ENCODE results near the gene SSTR5. TPM values are rescaled to one million over a fixed set of nuclear protein-coding genes. Genes with fewer than 3 reads are reported as not detected.

Gene SSTR5
- total and polyA plus RNA-seq, 2 donors (not counting 1 experiment from before 2014, with no cell fraction given): not detected

DNA sequence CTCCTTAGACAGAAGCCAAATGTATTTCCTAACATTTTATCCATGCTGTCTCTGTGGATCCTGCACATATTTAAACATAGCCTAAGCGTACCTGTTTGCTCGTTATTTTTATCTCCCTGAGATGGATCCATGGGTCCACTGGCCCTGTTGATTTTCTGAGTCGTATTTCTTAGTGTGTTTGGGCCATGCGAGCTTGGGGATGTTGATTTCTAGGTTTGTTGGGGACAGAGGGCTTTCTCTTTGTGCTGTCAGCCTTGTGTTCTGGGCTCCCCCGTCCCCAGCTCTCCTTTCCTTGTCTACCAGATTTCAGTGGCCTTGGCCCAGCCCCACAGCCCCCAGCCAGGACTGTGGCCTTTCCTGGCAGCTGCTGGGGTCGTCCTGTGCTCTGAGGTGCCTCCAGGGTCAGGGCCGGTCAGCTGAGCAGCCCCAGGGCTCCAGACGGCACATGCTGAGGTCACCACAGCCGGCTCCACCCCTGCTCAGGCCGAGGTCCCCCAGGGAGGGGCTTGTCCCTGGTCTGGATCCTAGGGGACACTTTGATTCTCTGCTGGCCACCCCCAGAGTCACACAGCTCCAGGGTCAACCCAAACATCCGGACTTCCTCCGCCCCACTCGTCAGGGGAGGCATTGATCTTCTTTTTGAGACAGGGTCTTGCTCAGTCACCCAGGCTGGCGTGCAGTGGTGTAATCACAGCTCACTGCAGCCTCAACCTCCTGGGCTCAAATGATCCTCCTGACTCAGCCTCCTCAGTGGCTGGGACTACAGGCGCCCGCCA lies 4.4 kb downstream of the SSTR5 start:
- DNase-seq: no peak
- no peak overlapping the region for H3K4me3 Mint-ChIP-seq
- Histone ChIP-seq H3K27ac (ENCODE audit: low read length in 2 of 2) (no peak overlapping the region), H2AFZ (ENCODE audit: insufficient read depth, low read depth, low read length, poor library complexity, severe bottlenecking) (no peak overlapping the region), H3K4me2 (replicated peaks; ENCODE audit: low read depth, low read length, poor library complexity, severe bottlenecking) (no peak overlapping the region), H3K9ac (ENCODE audit: low read length) (no peak overlapping the region), H3K9me3 (ENCODE audit: control extremely low read depth in 1 of 3, control insufficient read depth in 2 of 3, insufficient read depth in 1 of 3, low read length in 2 of 3) (peaks cover 0 to 2% (median 0%) of the 10 kb centered on the region in 3 donors), H3K79me2 (ENCODE audit: control insufficient read depth, insufficient read depth, low read length) (no peaks in the 10 kb centered on the region), H3K36me3 (replicated peaks in 1 of 2; ENCODE audit: control extremely low read depth in 1 of 2, control insufficient read depth in 1 of 2, extremely low read depth in 1 of 2, insufficient read depth in 2 of 2, low read length in 1 of 2) (no peaks in the 10 kb centered on the region), H3K27me3 (replicated peaks in 1 of 4; ENCODE audit: control extremely low read depth in 1 of 4, control insufficient read depth in 3 of 4, insufficient read depth in 4 of 4, low read length in 3 of 4) (peaks cover 0 to 20% (median 2%) of the 10 kb centered on the region in 4 experiments), H3K4me3 (ENCODE audit: control extremely low read depth in 1 of 5, extremely low read depth in 1 of 5, insufficient read depth in 1 of 5, low read depth in 2 of 5, low read length in 4 of 5) (no peak overlapping the region), H3K4me1 (ENCODE audit: control insufficient read depth in 2 of 2, insufficient read depth in 2 of 2, low read length in 2 of 2) (no peaks in the 10 kb centered on the region), H4K20me1 (ENCODE audit: control insufficient read depth, insufficient read depth, low read length, poor library complexity, severe bottlenecking) (no peaks in the 10 kb centered on the region)
- no peak for ATAC-seq (ENCODE audit: low read depth)
- peaks cover 14% of the 10 kb centered on the region for H3K27me3 Mint-ChIP-seq
- H3K27ac Mint-ChIP-seq: peak overlapping the region; percentile 20
- no peak for TF ChIP-seq EZH2 (IDR thresholded peaks at IDR 0.05; ENCODE audit: borderline replicate concordance, insufficient read depth, low read depth, low read length, poor library complexity, severe bottlenecking)
- TF ChIP-seq, protein P1, sequence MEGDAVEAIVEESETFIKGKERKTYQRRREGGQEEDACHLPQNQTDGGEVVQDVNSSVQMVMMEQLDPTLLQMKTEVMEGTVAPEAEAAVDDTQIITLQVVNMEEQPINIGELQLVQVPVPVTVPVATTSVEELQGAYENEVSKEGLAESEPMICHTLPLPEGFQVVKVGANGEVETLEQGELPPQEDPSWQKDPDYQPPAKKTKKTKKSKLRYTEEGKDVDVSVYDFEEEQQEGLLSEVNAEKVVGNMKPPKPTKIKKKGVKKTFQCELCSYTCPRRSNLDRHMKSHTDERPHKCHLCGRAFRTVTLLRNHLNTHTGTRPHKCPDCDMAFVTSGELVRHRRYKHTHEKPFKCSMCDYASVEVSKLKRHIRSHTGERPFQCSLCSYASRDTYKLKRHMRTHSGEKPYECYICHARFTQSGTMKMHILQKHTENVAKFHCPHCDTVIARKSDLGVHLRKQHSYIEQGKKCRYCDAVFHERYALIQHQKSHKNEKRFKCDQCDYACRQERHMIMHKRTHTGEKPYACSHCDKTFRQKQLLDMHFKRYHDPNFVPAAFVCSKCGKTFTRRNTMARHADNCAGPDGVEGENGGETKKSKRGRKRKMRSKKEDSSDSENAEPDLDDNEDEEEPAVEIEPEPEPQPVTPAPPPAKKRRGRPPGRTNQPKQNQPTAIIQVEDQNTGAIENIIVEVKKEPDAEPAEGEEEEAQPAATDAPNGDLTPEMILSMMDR (IDR thresholded peaks at IDR 0.05): no peak
- CTCF ChIA-PET: no interaction called here
- no peaks in the 10 kb centered on the region for H3K4me1 Mint-ChIP-seq
- POLR2A ChIA-PET: no interaction called here
- 46% methylated on average over 11 of the region's 16 CpGs for whole genome bisulfite sequencing (ENCODE audit: insufficient coverage)
- intact Hi-C loops (cut with micrococcal nuclease): no loop called here
- no peaks in the 10 kb centered on the region for H3K9me3 Mint-ChIP-seq (ENCODE audit: insufficient read depth)

DNA sequence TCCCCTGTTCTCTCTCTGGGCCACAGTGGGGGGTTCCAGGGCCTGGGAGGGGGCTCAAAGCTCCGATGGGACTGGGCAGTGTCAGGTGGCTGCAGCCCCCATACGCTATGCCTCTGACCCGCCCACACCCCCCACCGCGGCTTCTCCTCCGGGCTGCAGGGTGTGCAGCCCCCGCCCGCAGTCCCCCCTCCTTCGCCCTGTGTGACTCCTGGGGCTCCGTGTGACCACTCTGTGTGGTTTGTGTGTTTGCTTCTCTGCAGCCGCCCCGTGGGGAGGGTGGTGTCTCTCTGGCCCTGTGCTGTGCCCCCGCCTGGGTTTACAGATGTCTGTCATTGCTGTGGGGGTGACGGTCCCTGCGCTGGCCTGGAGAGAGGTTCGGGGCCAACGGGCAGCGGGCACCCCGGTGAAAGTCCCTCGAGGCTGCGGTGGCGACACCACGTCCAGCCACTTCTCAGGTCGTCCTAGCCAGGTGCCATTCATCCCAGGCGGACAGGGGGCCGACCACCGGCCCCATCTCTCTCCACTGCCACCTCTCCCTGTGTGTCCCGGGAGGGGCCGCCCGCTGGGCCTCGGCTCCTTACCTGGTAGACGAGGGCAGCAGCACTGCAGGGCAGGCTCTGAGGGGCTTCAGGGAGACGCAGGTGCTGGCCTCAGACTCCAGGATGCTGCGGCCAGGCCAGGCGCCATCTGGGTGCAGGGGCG lies 5.5 kb downstream of the SSTR5 start:
- no peak for ATAC-seq (ENCODE audit: low read depth)
- no peak overlapping the region for H3K4me3 Mint-ChIP-seq
- ChIA-PET CTCF (no interaction called here), POLR2A (no interaction called here)
- Histone ChIP-seq H2AFZ (ENCODE audit: insufficient read depth, low read depth, low read length, poor library complexity, severe bottlenecking) (no peak overlapping the region), H3K27me3 (replicated peaks in 1 of 4; ENCODE audit: control extremely low read depth in 1 of 4, control insufficient read depth in 3 of 4, insufficient read depth in 4 of 4, low read length in 3 of 4) (peaks cover 0 to 24% (median 0%) of the 10 kb centered on the region in 4 experiments), H3K9ac (ENCODE audit: low read length) (no peak overlapping the region), H3K36me3 (replicated peaks in 1 of 2; ENCODE audit: control extremely low read depth in 1 of 2, control insufficient read depth in 1 of 2, extremely low read depth in 1 of 2, insufficient read depth in 2 of 2, low read length in 1 of 2) (no peaks in the 10 kb centered on the region), H3K9me3 (ENCODE audit: control extremely low read depth in 1 of 3, control insufficient read depth in 2 of 3, insufficient read depth in 1 of 3, low read length in 2 of 3) (peaks cover 0 to 10% (median 0%) of the 10 kb centered on the region in 3 donors), H3K4me2 (replicated peaks; ENCODE audit: low read depth, low read length, poor library complexity, severe bottlenecking) (no peak overlapping the region), H4K20me1 (ENCODE audit: control insufficient read depth, insufficient read depth, low read length, poor library complexity, severe bottlenecking) (no peaks in the 10 kb centered on the region), H3K27ac (ENCODE audit: low read length in 2 of 2) (no peak overlapping the region), H3K79me2 (ENCODE audit: control insufficient read depth, insufficient read depth, low read length) (no peaks in the 10 kb centered on the region), H3K4me3 (ENCODE audit: control extremely low read depth in 1 of 5, extremely low read depth in 1 of 5, insufficient read depth in 1 of 5, low read depth in 2 of 5, low read length in 4 of 5) (no peak overlapping the region), H3K4me1 (ENCODE audit: control insufficient read depth in 2 of 2, insufficient read depth in 2 of 2, low read length in 2 of 2) (no peaks in the 10 kb centered on the region)
- no peak for DNase-seq
- no peak for TF ChIP-seq EZH2 (IDR thresholded peaks at IDR 0.05; ENCODE audit: borderline replicate concordance, insufficient read depth, low read depth, low read length, poor library complexity, severe bottlenecking)
- TF ChIP-seq, protein P1 (IDR thresholded peaks at IDR 0.05): no peak
- H3K27me3 Mint-ChIP-seq: peaks cover 15% of the 10 kb centered on the region
- no peaks in the 10 kb centered on the region for H3K9me3 Mint-ChIP-seq (ENCODE audit: insufficient read depth)
- intact Hi-C loops (cut with micrococcal nuclease): no loop called here
- H3K27ac Mint-ChIP-seq: no peak overlapping the region
- WGBS (ENCODE audit: insufficient coverage): 90% methylated on average over 28 of the region's 36 CpGs
- no peaks in the 10 kb centered on the region for H3K4me1 Mint-ChIP-seq

Measured in B cell (primary cell).